IMR-90 (cell line): Measurements from ENCODE around the gene PTPRG.

Source experiments
- BHLHE40 ChIP-seq: fragments of 150-350 bp; IDR thresholded peaks from 2 replicates; pipeline ENCODE4 v1.6.1; 2016; ENCODE audit warnings: mild to moderate bottlenecking, low read depth, low read length
- CEBPB ChIP-seq: IDR thresholded peaks from 2 replicates; pipeline ENCODE4 v1.6.1; 2012; ENCODE audit warnings: low read depth, low read length, improper control_type of control experiment
- CTCF ChIP-seq: conservative IDR thresholded peaks from 2 replicates; pipeline ENCODE4 v1.5.1; 2012; ENCODE audit warnings: mild to moderate bottlenecking, low read depth, low read length, improper control_type of control experiment
- MXI1 ChIP-seq: IDR thresholded peaks from 2 replicates; pipeline ENCODE4 v1.6.1; 2012; ENCODE audit warnings: low read depth, mild to moderate bottlenecking, low read length, moderate library complexity, borderline replicate concordance
- POLR2A ChIP-seq: IDR thresholded peaks from 2 replicates; pipeline ENCODE4 v1.6.1; 2012; ENCODE audit warnings: mild to moderate bottlenecking, low read depth, low read length
- RCOR1 ChIP-seq: IDR thresholded peaks from 2 replicates; pipeline ENCODE4 v1.6.1; 2012; ENCODE audit warnings: mild to moderate bottlenecking, low read length, improper control_type of control experiment; ENCODE audit not compliant: insufficient replicate concordance
- RFX5 ChIP-seq: IDR thresholded peaks from 2 replicates; pipeline ENCODE4 v1.8.0; 2012; ENCODE audit warnings: low read depth, mild to moderate bottlenecking, low read length, moderate library complexity
- SMC3 ChIP-seq: fragments of 150-350 bp; IDR thresholded peaks from 2 replicates; pipeline ENCODE4 v1.6.1; 2016; ENCODE audit warnings: low read depth, mild to moderate bottlenecking, antibody characterized with exemption, low read length, moderate library complexity
- USF2 ChIP-seq: fragments of 150-350 bp; IDR thresholded peaks from 2 replicates; pipeline ENCODE4 v1.6.1; 2017; ENCODE audit warnings: mild to moderate bottlenecking, antibody characterized with exemption, low read length, low read depth

GRCh38 chr3:62052331-62052730 lies 491.0 kb downstream of the PTPRG start:
- TF ChIP-seq CTCF (no peak), RFX5 (no peak), POLR2A (no peak), BHLHE40 (no peak), CEBPB (no peak), USF2 (no peak), RCOR1 (no peak), MXI1 (no peak), SMC3 (no peak)
